HEK293 (cell line): ENCODE measurements around the gene CREB3L1.

Source experiments
- CTCF ChIA-PET: fragments of 350-600 bp; formaldehyde crosslinking; extraction: SDS; loops from one replicate; lab custom pipeline; 2021; ENCODE audit warnings: antibody characterized with exemption; lab: Yijun Ruan, JAX
- POLR2A ChIA-PET: fragments of 300-600 bp; formaldehyde crosslinking; extraction: SDS; loops from one replicate; lab custom pipeline; 2020; ENCODE audit warnings: antibody characterized with exemption, inconsistent platforms; lab: Yijun Ruan, JAX
- H3K27ac ChIP-seq: fragments of 200-500 bp; sonication (Bioruptor generic); 2 replicates; pipeline ENCODE4 v1.5.1; 2014; ENCODE audit warnings: low read depth, low read length, control low read depth, inconsistent platforms; ENCODE audit errors: extremely low read depth
- H3K36me3 ChIP-seq, 2 experiments: fragments of 200-500 bp in 1 of 2; sonication (Bioruptor generic) in 1 of 2; 1 replicate in 1 of 2; 2 replicates in 1 of 2; pipeline ENCODE4 v1.5.1; 2014 to 2017; ENCODE audit warnings: inconsistent platforms in 2 of 2, low read length in 2 of 2; ENCODE audit not compliant: control insufficient read depth in 2 of 2, insufficient read depth in 1 of 2
- H3K4me1 ChIP-seq: fragments of 200-500 bp; sonication (Bioruptor generic); 2 replicates; pipeline ENCODE4 v1.5.1; 2014; ENCODE audit warnings: mild to moderate bottlenecking, low read length, inconsistent platforms; ENCODE audit not compliant: control insufficient read depth, insufficient read depth
- H3K4me3 ChIP-seq: 2 replicates; pipeline ENCODE4 v1.5.1; 2011; ENCODE audit warnings: low read depth, mild to moderate bottlenecking, control low read depth, low read length, moderate library complexity
- H3K9me3 ChIP-seq: fragments of 200-500 bp; sonication (Bioruptor generic); 2 replicates; pipeline ENCODE4 v1.5.1; 2014; ENCODE audit warnings: low read depth, low read length, inconsistent platforms; ENCODE audit not compliant: control insufficient read depth, insufficient read depth
- GLIS1 ChIP-seq: fragments of 450-650 bp; formaldehyde crosslinking; IDR thresholded peaks from 2 replicates; pipeline ENCODE4 v1.5.1; 2016; ENCODE audit warnings: missing biosample characterization, missing genetic modification characterization
- IKZF3 ChIP-seq: fragments of 450-650 bp; IDR thresholded peaks from 2 replicates; pipeline ENCODE4 v1.5.0; 2018; ENCODE audit warnings: missing biosample characterization, mild to moderate bottlenecking, missing genetic modification characterization, moderate library complexity
- KLF8 ChIP-seq: fragments of 450-650 bp; formaldehyde crosslinking; IDR thresholded peaks from 2 replicates; pipeline ENCODE4 v1.5.1; 2016; ENCODE audit warnings: missing biosample characterization, missing genetic modification characterization
- PATZ1 ChIP-seq: fragments of 450-650 bp; formaldehyde crosslinking; IDR thresholded peaks from 2 replicates; pipeline ENCODE4 v1.5.1; 2016; ENCODE audit warnings: missing biosample characterization, missing genetic modification characterization
- PRDM10 ChIP-seq: fragments of 450-650 bp; formaldehyde crosslinking; IDR thresholded peaks from 2 replicates; pipeline ENCODE4 v1.5.1; 2016; ENCODE audit warnings: missing biosample characterization, missing genetic modification characterization
- ZNF133 ChIP-seq: fragments of 450-650 bp; formaldehyde crosslinking; IDR thresholded peaks from 2 replicates; pipeline ENCODE4 v1.5.1; 2016; ENCODE audit warnings: missing biosample characterization, missing genetic modification characterization
- ZNF184 ChIP-seq: fragments of 450-650 bp; IDR thresholded peaks from 2 replicates; pipeline ENCODE4 v1.5.1; 2018; ENCODE audit warnings: missing biosample characterization, mild to moderate bottlenecking, missing genetic modification characterization
- ZNF19 ChIP-seq: fragments of 450-650 bp; formaldehyde crosslinking; IDR thresholded peaks from 2 replicates; pipeline ENCODE4; 2016; ENCODE audit warnings: missing biosample characterization, missing genetic modification characterization, low read depth
- ZNF335 ChIP-seq: fragments of 450-650 bp; formaldehyde crosslinking; conservative IDR thresholded peaks from 2 replicates; pipeline ENCODE4 v1.5.1; 2016; ENCODE audit warnings: missing biosample characterization, missing genetic modification characterization
- ZNF394 ChIP-seq: fragments of 450-650 bp; formaldehyde crosslinking; IDR thresholded peaks from 2 replicates; pipeline ENCODE4 v1.5.1; 2016; ENCODE audit warnings: missing biosample characterization, missing genetic modification characterization, mild to moderate bottlenecking, moderate library complexity, borderline replicate concordance
- ZNF518A ChIP-seq: fragments of 450-650 bp; formaldehyde crosslinking; conservative IDR thresholded peaks from 2 replicates; pipeline ENCODE4 v1.5.1; 2016; ENCODE audit warnings: low read depth, missing biosample characterization, missing genetic modification characterization
- ZNF654 ChIP-seq: fragments of 450-650 bp; formaldehyde crosslinking; IDR thresholded peaks from 2 replicates; pipeline ENCODE4 v1.5.1; 2016; ENCODE audit warnings: low read depth, missing biosample characterization, missing genetic modification characterization
- ZNF792 ChIP-seq: fragments of 450-650 bp; formaldehyde crosslinking; IDR thresholded peaks from 2 replicates; pipeline ENCODE4 v1.5.1; 2016; ENCODE audit warnings: missing biosample characterization, missing genetic modification characterization

CREB3L1 gene

GRCh38 chr11:46315033-46315738, 37.7 kb downstream of the CREB3L1 start:
- no peaks in the 10 kb centered on the region for H3K36me3 ChIP-seq
- no peak overlapping the region for H3K27ac ChIP-seq
- 0 out of 2 replicates have a peak, but pooled peaks have one; percentile 25 for TF ChIP-seq PRDM10
- TF ChIP-seq IKZF3 (tag by site-specific recombination) = peak; percentile 48; the same call in 1 of the 2 replicates
- no peak for TF ChIP-seq ZNF19 (tag by site-specific recombination)
- peak; percentile 78; the same call in 1 of the 2 replicates for TF ChIP-seq ZNF394 (tag by site-specific recombination)
- peak; percentile 58 for TF ChIP-seq ZNF654 (tag by site-specific recombination)
- TF ChIP-seq GLIS1 = 0 out of 2 replicates have a peak, but pooled peaks have one; percentile 6
- no peak for TF ChIP-seq ZNF184 (tag by site-specific recombination)
- TF ChIP-seq ZNF518A (tag by site-specific recombination) = no peak
- no peak for TF ChIP-seq KLF8 (tag by site-specific recombination)
- peak; percentile 41; the same call in 1 of the 2 replicates for TF ChIP-seq PATZ1 (tag by site-specific recombination)
- peak; percentile 84; the same call in 1 of the 2 replicates for TF ChIP-seq ZNF792
- 0 out of 2 replicates have a peak, but pooled peaks have one; percentile 1 for TF ChIP-seq ZNF335
- no peak for TF ChIP-seq ZNF133
- ChIA-PET CTCF (interaction anchor here (0.5 to 15.1 kb wide), 18 partner anchors 7 to 464 kb away, joined by 3 to 451 read pairs (median 6); partner anchors contain the start of gene CREB3L1), POLR2A (interaction anchor here (1.0 to 1.8 kb wide), 2 partner anchors 72 kb away, joined by 4 to 5 read pairs; no protein-coding TSS in a partner anchor)
- no peaks in the 10 kb centered on the region for H3K4me1 ChIP-seq
- no peaks in the 10 kb centered on the region for H3K9me3 ChIP-seq
- no peak overlapping the region for H3K4me3 ChIP-seq
